PC-3 (cell line): Measurements from ENCODE around the gene RBM18.

Experiments
- EZH2 ChIP-seq: fragments of 300-600 bp; sonication (generic); IDR thresholded peaks from one replicate; pipeline ENCODE4 v1.6.1; 2017; ENCODE audit warnings: antibody characterized with exemption, mild to moderate bottlenecking, low read length; ENCODE audit not compliant: unreplicated experiment
- EZH2phosphoT487 ChIP-seq: fragments of 300-600 bp; sonication (generic); IDR thresholded peaks from 2 replicates; pipeline ENCODE4 v1.6.1; 2018; ENCODE audit warnings: mild to moderate bottlenecking, antibody characterized with exemption, low read length, borderline replicate concordance
- TF ChIP-seq, protein P1 (sequence below): fragments of 300-600 bp; sonication (generic); conservative IDR thresholded peaks from 2 replicates; pipeline ENCODE4 v1.5.1; 2017; ENCODE audit warnings: antibody characterized with exemption, low read depth, mild to moderate bottlenecking, low read length

DNA sequence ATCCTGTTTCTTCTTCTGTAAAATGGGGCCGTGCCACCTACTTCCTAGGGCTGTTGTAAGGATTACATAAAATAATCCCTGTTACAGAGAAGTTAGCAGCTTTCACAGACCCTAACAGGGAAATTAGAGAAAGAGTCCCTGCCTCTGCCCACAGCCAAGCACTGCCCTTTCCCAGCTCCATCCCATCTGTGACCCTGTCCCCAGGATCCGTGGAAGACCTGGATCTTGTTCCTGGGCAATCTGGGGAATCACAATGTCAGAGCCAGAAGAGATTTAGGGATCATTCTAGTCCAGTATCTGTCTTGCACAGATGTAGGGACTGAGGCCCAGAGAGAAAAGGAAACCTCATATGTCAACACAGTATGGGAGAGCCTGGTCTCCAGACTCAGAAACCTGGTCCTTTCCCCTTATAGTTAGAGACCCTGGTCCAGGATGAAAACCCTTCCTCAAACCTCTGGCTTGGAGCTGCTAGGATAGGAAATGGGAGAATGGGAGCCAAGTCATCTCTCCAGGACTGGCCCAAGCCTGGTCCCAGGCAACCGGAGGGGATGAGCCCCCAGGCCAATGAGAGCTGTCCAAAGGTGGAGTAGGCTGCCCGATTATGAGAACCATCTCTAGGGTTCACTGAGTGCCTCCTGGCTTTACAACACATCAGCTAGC is 48.4 kb downstream of the RBM18 start:
- TF ChIP-seq, protein P1, sequence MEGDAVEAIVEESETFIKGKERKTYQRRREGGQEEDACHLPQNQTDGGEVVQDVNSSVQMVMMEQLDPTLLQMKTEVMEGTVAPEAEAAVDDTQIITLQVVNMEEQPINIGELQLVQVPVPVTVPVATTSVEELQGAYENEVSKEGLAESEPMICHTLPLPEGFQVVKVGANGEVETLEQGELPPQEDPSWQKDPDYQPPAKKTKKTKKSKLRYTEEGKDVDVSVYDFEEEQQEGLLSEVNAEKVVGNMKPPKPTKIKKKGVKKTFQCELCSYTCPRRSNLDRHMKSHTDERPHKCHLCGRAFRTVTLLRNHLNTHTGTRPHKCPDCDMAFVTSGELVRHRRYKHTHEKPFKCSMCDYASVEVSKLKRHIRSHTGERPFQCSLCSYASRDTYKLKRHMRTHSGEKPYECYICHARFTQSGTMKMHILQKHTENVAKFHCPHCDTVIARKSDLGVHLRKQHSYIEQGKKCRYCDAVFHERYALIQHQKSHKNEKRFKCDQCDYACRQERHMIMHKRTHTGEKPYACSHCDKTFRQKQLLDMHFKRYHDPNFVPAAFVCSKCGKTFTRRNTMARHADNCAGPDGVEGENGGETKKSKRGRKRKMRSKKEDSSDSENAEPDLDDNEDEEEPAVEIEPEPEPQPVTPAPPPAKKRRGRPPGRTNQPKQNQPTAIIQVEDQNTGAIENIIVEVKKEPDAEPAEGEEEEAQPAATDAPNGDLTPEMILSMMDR, result no peak
- TF ChIP-seq EZH2 (no peak), EZH2phosphoT487 (no peak)
